Parathyroid adenoma (tissue), 2 donors: ENCODE results near the gene FEZF1.

Experiments
- H2AFZ ChIP-seq: fragments of 300-600 bp; sonication (generic); one replicate; pipeline ENCODE4 v1.7.0; 2017; ENCODE audit warnings: antibody characterized with exemption, mild to moderate bottlenecking
- H3K27ac ChIP-seq: fragments of 300-600 bp; sonication (generic); one replicate; pipeline ENCODE4 v1.7.0; 2017
- H3K27me3 ChIP-seq: fragments of 300-600 bp; sonication (generic); one replicate; pipeline ENCODE4 v1.7.0; 2017; ENCODE audit warnings: low read length; ENCODE audit not compliant: control insufficient read depth, insufficient read depth
- H3K36me3 ChIP-seq: fragments of 300-600 bp; sonication (generic); one replicate; pipeline ENCODE4 v1.7.0; 2017; ENCODE audit warnings: low read length; ENCODE audit not compliant: control insufficient read depth, insufficient read depth
- H3K4me1 ChIP-seq: fragments of 300-600 bp; sonication (generic); one replicate; pipeline ENCODE4 v1.7.0; 2017; ENCODE audit warnings: control low read depth
- H3K4me2 ChIP-seq: fragments of 300-600 bp; sonication (generic); one replicate; pipeline ENCODE4 v1.7.0; 2017; ENCODE audit warnings: low read length
- H3K4me3 ChIP-seq: fragments of 300-600 bp; sonication (generic); one replicate; pipeline ENCODE4 v1.7.0; 2017; ENCODE audit warnings: low read depth, low read length
- H3K79me2 ChIP-seq: fragments of 300-600 bp; sonication (generic); one replicate; pipeline ENCODE4 v1.7.0; 2017; ENCODE audit warnings: control low read depth
- H3K9ac ChIP-seq: fragments of 300-600 bp; sonication (generic); one replicate; pipeline ENCODE4 v1.7.0; 2017; ENCODE audit warnings: mild to moderate bottlenecking
- H3K9me3 ChIP-seq: fragments of 300-600 bp; sonication (generic); one replicate; pipeline ENCODE4 v1.7.0; 2017; ENCODE audit warnings: low read length; ENCODE audit not compliant: control insufficient read depth
- TF ChIP-seq, protein P1 (sequence below): fragments of 300-600 bp; sonication (generic); IDR thresholded peaks from one replicate; pipeline ENCODE4 v1.7.0; 2017; ENCODE audit warnings: antibody characterized with exemption, mild to moderate bottlenecking
- donor health status: primary hyperparathyroidism.

Gene FEZF1

DNA sequence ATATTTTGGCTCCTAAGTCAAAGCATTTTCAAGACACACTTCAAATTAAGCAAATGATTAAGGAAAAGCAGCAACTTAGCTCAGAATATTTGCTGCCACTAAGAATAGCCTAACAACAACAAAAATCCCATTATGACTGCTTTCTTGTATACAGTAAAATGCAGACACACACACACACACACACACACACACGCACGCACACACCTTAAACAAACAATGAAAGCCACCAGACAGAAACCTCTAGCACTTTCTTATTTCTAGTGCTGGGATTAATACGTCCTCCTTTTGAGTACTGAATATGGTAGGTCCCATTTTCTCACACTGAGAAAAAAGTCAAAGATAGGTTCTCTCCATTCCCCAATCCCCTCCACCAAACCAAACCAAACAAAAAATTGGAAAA is 23.4 kb upstream of the FEZF1 start:
- no peak overlapping the region for H2AFZ ChIP-seq
- TF ChIP-seq, protein P1, sequence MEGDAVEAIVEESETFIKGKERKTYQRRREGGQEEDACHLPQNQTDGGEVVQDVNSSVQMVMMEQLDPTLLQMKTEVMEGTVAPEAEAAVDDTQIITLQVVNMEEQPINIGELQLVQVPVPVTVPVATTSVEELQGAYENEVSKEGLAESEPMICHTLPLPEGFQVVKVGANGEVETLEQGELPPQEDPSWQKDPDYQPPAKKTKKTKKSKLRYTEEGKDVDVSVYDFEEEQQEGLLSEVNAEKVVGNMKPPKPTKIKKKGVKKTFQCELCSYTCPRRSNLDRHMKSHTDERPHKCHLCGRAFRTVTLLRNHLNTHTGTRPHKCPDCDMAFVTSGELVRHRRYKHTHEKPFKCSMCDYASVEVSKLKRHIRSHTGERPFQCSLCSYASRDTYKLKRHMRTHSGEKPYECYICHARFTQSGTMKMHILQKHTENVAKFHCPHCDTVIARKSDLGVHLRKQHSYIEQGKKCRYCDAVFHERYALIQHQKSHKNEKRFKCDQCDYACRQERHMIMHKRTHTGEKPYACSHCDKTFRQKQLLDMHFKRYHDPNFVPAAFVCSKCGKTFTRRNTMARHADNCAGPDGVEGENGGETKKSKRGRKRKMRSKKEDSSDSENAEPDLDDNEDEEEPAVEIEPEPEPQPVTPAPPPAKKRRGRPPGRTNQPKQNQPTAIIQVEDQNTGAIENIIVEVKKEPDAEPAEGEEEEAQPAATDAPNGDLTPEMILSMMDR: no peak
- no peaks in the 10 kb centered on the region for H3K27me3 ChIP-seq
- H3K79me2 ChIP-seq: no peaks in the 10 kb centered on the region
- H3K4me1 ChIP-seq: no peaks in the 10 kb centered on the region
- H3K4me2 ChIP-seq: no peak overlapping the region
- H3K36me3 ChIP-seq: no peaks in the 10 kb centered on the region
- no peak overlapping the region for H3K27ac ChIP-seq
- H3K9me3 ChIP-seq: no peaks in the 10 kb centered on the region
- H3K4me3 ChIP-seq: no peak overlapping the region
- no peak overlapping the region for H3K9ac ChIP-seq

DNA sequence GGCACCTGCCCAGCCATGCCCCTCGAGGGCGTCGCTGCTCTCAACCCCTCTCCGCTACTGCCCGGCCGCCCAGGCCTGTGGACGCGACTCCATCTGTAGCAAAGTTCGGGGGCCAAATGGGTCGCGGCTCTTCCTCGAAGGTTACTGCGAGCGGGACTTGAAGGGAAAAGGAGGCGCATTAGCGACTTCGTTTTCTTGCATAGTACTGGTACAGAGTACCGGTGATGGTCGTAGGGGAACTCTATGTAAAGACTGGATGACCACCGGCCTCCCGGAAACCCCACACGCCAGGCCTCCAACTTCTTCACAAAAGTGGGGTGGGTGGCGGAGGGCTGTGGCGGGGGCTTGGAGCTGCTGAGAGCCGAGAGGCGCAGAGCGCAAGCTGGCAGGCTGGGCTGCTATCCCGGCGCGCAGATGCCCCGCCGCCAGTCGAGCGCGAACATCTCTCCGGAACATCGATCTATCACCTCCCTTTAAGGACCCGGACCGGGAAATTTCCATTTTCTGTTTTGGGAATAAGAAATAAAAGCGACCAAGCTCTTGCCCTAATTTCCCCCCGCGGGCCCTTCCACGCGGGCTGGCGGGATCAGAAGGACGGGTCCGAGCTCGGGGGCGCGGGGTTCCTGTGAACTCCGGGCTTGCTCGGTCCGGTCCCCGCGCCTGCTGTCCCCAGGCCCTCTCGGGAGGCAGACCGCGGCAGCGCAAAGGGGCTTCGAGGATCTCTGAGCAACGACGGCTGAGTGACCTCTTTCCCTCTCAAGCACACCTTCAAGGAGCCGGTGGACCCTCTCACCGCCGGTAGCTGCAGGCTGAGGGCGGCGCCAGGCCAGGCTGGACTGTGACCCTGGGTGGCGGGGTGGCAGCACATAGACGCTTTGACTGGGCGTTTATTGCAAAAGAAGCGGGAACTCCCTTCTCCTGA is 12.2 kb upstream of the FEZF1 start:
- H3K9me3 ChIP-seq: no peaks in the 10 kb centered on the region
- H2AFZ ChIP-seq: no peak overlapping the region
- TF ChIP-seq, protein P1: no peak
- no peak overlapping the region for H3K4me3 ChIP-seq
- H3K4me1 ChIP-seq: no peaks in the 10 kb centered on the region
- H3K79me2 ChIP-seq: no peaks in the 10 kb centered on the region
- H3K4me2 ChIP-seq: no peak overlapping the region
- H3K9ac ChIP-seq: no peak overlapping the region
- no peaks in the 10 kb centered on the region for H3K36me3 ChIP-seq
- H3K27me3 ChIP-seq: peaks cover 16% of the 10 kb centered on the region
- no peak overlapping the region for H3K27ac ChIP-seq

DNA sequence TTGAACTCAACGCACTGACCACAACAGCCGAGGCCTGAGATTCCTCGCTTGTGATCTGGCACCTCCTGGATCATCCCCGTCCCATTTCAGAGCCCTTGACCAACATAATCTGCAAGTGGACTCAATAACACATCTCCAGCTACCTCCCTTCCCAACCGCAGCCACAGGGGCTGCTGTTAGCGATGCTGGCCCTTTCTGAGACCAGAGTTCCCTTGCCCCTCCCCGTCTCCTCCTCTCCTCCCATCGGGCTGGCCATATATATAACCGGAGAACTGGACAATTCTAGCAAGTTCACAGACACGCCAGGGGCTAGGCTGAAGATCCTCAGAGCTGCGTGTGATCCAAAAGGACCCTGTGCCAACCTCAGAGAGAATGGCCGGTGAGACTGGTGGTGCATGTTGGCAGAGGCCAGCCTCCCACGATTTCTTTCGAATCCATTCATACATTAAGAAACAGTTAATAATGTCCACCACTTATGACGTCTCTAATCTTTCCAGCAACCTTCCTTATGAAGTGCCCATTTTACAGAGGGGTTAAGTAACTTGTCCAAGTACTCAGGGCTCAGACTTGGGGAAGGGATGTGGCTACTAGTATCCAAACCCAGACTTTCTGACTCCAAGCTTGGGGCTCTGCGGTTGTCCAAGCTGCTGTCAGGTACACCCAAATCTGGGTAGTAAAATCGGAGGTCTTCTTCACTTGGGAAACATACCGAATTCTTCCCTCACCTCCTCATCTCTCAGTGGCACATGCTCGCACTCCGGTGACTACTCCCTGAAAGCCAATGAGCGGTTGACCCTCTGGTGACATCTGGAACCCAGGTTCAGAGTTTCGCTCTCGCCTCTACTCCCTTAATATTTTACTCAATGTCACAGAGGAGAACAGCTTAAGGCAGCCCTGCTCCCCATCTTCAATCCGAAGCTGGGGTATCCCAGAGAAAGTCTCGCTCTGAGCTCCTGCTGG is 11.2 kb upstream of the FEZF1 start:
- TF ChIP-seq, protein P1: no peak
- no peaks in the 10 kb centered on the region for H3K36me3 ChIP-seq
- H2AFZ ChIP-seq: no peak overlapping the region
- no peak overlapping the region for H3K9ac ChIP-seq
- H3K79me2 ChIP-seq: no peaks in the 10 kb centered on the region
- no peak overlapping the region for H3K4me2 ChIP-seq
- H3K9me3 ChIP-seq: no peaks in the 10 kb centered on the region
- no peak overlapping the region for H3K4me3 ChIP-seq
- H3K27ac ChIP-seq: no peak overlapping the region
- no peaks in the 10 kb centered on the region for H3K4me1 ChIP-seq
- peaks cover 17% of the 10 kb centered on the region for H3K27me3 ChIP-seq

DNA sequence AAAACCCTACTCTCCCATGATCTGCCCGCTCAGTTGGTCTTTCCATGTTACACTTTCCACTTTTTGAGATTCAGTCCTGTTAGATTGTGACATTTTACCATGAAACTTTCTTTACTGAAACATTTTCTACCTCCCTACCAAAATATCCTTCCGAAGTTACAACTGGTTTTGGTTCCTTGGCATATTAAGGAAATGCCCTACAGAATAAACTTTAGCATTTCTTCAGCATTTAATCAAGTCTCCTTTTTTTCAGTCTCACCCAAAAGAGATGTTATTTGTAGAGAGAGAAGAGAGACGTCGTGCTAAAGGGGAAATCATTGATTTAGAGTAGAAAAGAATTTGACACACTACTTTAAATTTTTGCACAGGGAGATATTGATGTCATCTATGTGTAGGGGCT is 9.7 kb upstream of the FEZF1 start:
- Histone ChIP-seq H3K4me2 (no peak overlapping the region), H3K4me1 (no peaks in the 10 kb centered on the region), H3K27me3 (peaks cover 17% of the 10 kb centered on the region), H3K27ac (no peak overlapping the region), H3K4me3 (no peak overlapping the region), H2AFZ (no peak overlapping the region), H3K36me3 (no peaks in the 10 kb centered on the region), H3K9me3 (no peaks in the 10 kb centered on the region), H3K9ac (no peak overlapping the region), H3K79me2 (no peaks in the 10 kb centered on the region)
- TF ChIP-seq, protein P1: no peak
